Right lobe of liver (tissue), 4 donors: ENCODE results near the gene CUEDC1.

Experiments used
- CTCF ChIP-seq, 4 donors: fragments of 200-600 bp in 3 of 4; fragments of 450-650 bp in 1 of 4; IDR thresholded peaks; one replicate each; pipeline versions ENCODE4 v1.5.1 to v1.8.0; 2016 to 2022; ENCODE audit warnings: antibody characterized with exemption in 4 of 4, mild to moderate bottlenecking in 2 of 4
- POLR2A ChIP-seq: fragments of 450-650 bp; IDR thresholded peaks from one replicate; pipeline ENCODE4 v1.6.1; 2017; ENCODE audit warnings: antibody characterized with exemption, mild to moderate bottlenecking
- donor health status: DM: no; HTN: no; CAD: no.
- donor health status: DM: no; HTN: no; CAD: no.
- donor health status: DM: no; HTN: yes; CAD: no.

GRCh38 chr17:57871155-57871554 is 84.1 kb downstream of the CUEDC1 start:
- TF ChIP-seq CTCF (IDR thresholded peaks at IDR 0.05) (no peak), POLR2A (no peak)
